ENCODE measurements around the gene IL25.

DNA sequence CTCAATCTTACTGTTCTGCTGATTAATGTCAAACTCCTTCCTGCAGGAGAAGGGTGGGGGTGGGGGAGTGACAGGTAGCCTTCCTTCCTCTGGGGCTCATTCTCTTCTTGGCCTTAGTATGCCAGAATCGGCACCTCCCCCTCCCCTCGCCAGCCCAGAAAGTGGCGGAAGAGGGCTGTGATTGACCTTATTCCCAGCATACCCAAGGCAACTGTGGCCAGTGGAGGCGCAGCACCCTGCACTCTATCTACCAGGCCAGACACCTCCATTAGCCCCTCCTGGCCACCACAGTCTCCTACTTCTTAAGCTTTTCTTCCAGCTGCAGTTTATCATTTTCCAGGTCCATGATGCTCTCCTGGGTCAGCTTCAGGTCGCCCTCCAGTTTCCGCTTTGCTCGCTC lies 20.0 kb downstream of the IL25 start:
- TF ChIP-seq, protein P1, sequence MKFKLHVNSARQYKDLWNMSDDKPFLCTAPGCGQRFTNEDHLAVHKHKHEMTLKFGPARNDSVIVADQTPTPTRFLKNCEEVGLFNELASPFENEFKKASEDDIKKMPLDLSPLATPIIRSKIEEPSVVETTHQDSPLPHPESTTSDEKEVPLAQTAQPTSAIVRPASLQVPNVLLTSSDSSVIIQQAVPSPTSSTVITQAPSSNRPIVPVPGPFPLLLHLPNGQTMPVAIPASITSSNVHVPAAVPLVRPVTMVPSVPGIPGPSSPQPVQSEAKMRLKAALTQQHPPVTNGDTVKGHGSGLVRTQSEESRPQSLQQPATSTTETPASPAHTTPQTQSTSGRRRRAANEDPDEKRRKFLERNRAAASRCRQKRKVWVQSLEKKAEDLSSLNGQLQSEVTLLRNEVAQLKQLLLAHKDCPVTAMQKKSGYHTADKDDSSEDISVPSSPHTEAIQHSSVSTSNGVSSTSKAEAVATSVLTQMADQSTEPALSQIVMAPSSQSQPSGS (IDR thresholded peaks at IDR 0.05; ENCODE audit: low read length), result no peak
- TF ChIP-seq CEBPB (IDR thresholded peaks at IDR 0.05; ENCODE audit: low read depth, low read length), result no peak
- no peak for TF ChIP-seq EP300 (IDR thresholded peaks at IDR 0.05; ENCODE audit: borderline replicate concordance in 1 of 2, low read depth in 2 of 2, low read length in 2 of 2)
- TF ChIP-seq SIN3A (conservative IDR thresholded peaks at IDR 0.05 in 1 of 2, IDR thresholded peaks at IDR 0.05 in 1 of 2; ENCODE audit: low read depth in 1 of 2, low read length in 2 of 2), result no peak
- TF ChIP-seq FOSL1 (IDR thresholded peaks at IDR 0.05; ENCODE audit: insufficient read depth, low read depth, low read length), result no peak
- no peak for TF ChIP-seq POLR2A (IDR thresholded peaks at IDR 0.05; ENCODE audit: control extremely low read depth in 1 of 2, low read depth in 2 of 2, low read length in 2 of 2)
- TF ChIP-seq, protein P2, sequence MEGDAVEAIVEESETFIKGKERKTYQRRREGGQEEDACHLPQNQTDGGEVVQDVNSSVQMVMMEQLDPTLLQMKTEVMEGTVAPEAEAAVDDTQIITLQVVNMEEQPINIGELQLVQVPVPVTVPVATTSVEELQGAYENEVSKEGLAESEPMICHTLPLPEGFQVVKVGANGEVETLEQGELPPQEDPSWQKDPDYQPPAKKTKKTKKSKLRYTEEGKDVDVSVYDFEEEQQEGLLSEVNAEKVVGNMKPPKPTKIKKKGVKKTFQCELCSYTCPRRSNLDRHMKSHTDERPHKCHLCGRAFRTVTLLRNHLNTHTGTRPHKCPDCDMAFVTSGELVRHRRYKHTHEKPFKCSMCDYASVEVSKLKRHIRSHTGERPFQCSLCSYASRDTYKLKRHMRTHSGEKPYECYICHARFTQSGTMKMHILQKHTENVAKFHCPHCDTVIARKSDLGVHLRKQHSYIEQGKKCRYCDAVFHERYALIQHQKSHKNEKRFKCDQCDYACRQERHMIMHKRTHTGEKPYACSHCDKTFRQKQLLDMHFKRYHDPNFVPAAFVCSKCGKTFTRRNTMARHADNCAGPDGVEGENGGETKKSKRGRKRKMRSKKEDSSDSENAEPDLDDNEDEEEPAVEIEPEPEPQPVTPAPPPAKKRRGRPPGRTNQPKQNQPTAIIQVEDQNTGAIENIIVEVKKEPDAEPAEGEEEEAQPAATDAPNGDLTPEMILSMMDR (IDR thresholded peaks at IDR 0.05; ENCODE audit: control extremely low read depth in 1 of 3, insufficient read depth in 1 of 3, low read depth in 1 of 3, low read length in 3 of 3), result 0 out of 4 replicates have a peak, but pooled peaks of 1 of the 3 experiments have one; percentile 3
- no peak for TF ChIP-seq KDM1A (IDR thresholded peaks at IDR 0.05; ENCODE audit: borderline replicate concordance, low read length)
- no peak for TF ChIP-seq JUND (IDR thresholded peaks at IDR 0.05; ENCODE audit: low read length)
- no peak for TF ChIP-seq EGR1 (IDR thresholded peaks at IDR 0.05; ENCODE audit: borderline replicate concordance, low read depth, low read length)
- no peak for TF ChIP-seq POLR2AphosphoS5 (IDR thresholded peaks at IDR 0.05; ENCODE audit: low read depth, low read length)
- TF ChIP-seq, protein P3, sequence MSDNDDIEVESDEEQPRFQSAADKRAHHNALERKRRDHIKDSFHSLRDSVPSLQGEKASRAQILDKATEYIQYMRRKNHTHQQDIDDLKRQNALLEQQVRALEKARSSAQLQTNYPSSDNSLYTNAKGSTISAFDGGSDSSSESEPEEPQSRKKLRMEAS (IDR thresholded peaks at IDR 0.05), result no peak
- no peak for TF ChIP-seq RFX5 (IDR thresholded peaks at IDR 0.05; ENCODE audit: borderline replicate concordance, low read depth, low read length)
- no peak for TF ChIP-seq HDAC6 (IDR thresholded peaks at IDR 0.05; ENCODE audit: low read depth, low read length)

All from H1 (cell line).